Activated CD4-positive, alpha-beta T cell treated with anti-CD3 and anti-CD28 coated beads, Interleukin-2, amount 10 ng/mL, durations not matched to agents 7 days and 5 days (primary cell): ENCODE results near the gene PTPRD. TPM values are rescaled to one million over a fixed set of nuclear protein-coding genes. Genes with fewer than 3 reads are reported as not detected.
"Not testable (repeated sequence)": the region's sequence is repeated elsewhere in the genome, so short reads cannot be mapped to it uniquely, and the experiment has no call there.

Experiments
- CTCF ChIA-PET: fragments of 350-600 bp; sonication (Branson Sonifier 250); formaldehyde crosslinking; loops from one replicate; lab custom pipeline; 2021; ENCODE audit warnings: antibody characterized with exemption; lab: Charles Lee
- POLR2A ChIA-PET: fragments of 350-600 bp; sonication (Branson Sonifier 250); formaldehyde crosslinking; loops from one replicate; lab custom pipeline; 2021; ENCODE audit warnings: antibody characterized with exemption; lab: Charles Lee
- DNase-seq: peaks from one replicate; pipeline ENCODE4 v3.0.0-alpha.2; 2020
- H3K27ac Mint-ChIP-seq: one replicate; pipeline ENCODE4 v1.8.0; 2021; ENCODE audit warnings: mild to moderate bottlenecking, moderate library complexity, mixed read lengths
- H3K27me3 Mint-ChIP-seq: one replicate; pipeline ENCODE4 v1.8.0; 2021; ENCODE audit warnings: mixed read lengths
- H3K36me3 Mint-ChIP-seq: one replicate; pipeline ENCODE4 v1.8.0; 2021; ENCODE audit warnings: low read depth, mixed read lengths
- H3K4me1 Mint-ChIP-seq: one replicate; pipeline ENCODE4 v1.8.0; 2021; ENCODE audit warnings: mixed read lengths
- H3K4me3 Mint-ChIP-seq: one replicate; pipeline ENCODE4 v1.8.0; 2021; ENCODE audit warnings: mild to moderate bottlenecking, moderate library complexity, mixed read lengths
- H3K9me3 Mint-ChIP-seq: one replicate; pipeline ENCODE4 v1.8.0; 2021; ENCODE audit warnings: mixed read lengths
- total RNA-seq, 2 experiments: library from RNA; stranded (reverse); gene quantifications; one replicate each; pipeline ENCODE4 v1.2.3, GENCODE V29; 2021

Gene PTPRD
- total RNA-seq, 2 experiments from 2014 or later: not detected

- Mint-ChIP-seq H3K4me3 (no peak overlapping the region), H3K36me3 (no peaks in the 10 kb centered on the region), H3K9me3 (no peaks in the 10 kb centered on the region), H3K27ac (no peak overlapping the region), H3K27me3 (no peaks in the 10 kb centered on the region), H3K4me1 (no peaks in the 10 kb centered on the region)
- no peak for DNase-seq
- CTCF ChIA-PET: interaction anchor here (0.6 kb wide), 1 partner anchor 171 kb away, joined by 3 read pairs; no protein-coding TSS in a partner anchor
- POLR2A ChIA-PET: no interaction called here
Measured at GRCh38 chr9:9522406-9522805, 1090.4 kb downstream of the PTPRD start.

GRCh38 chr9:9521033-9521779, 1091.6 kb downstream of the PTPRD start:
- ChIA-PET CTCF (no interaction called here), POLR2A (no interaction called here)
- no peaks in the 10 kb centered on the region for H3K36me3 Mint-ChIP-seq
- no peaks in the 10 kb centered on the region for H3K4me1 Mint-ChIP-seq
- no peaks in the 10 kb centered on the region for H3K27me3 Mint-ChIP-seq
- H3K4me3 Mint-ChIP-seq: no peak overlapping the region
- no peak overlapping the region for H3K27ac Mint-ChIP-seq
- no peaks in the 10 kb centered on the region for H3K9me3 Mint-ChIP-seq
- no peak for DNase-seq

GRCh38 chr9:9504869-9505268, 1107.9 kb downstream of the PTPRD start:
- Mint-ChIP-seq H3K9me3 (no peaks in the 10 kb centered on the region), H3K4me1 (no peaks in the 10 kb centered on the region), H3K27me3 (no peaks in the 10 kb centered on the region), H3K36me3 (no peaks in the 10 kb centered on the region), H3K27ac (no peak overlapping the region), H3K4me3 (no peak overlapping the region)
- DNase-seq: no peak
- CTCF ChIA-PET: no interaction called here
- POLR2A ChIA-PET: no interaction called here

- Mint-ChIP-seq H3K27me3 (no peaks in the 10 kb centered on the region), H3K27ac (no peak overlapping the region), H3K4me3 (no peak overlapping the region), H3K4me1 (no peaks in the 10 kb centered on the region), H3K36me3 (no peaks in the 10 kb centered on the region), H3K9me3 (peaks cover 3% of the 10 kb centered on the region)
- ChIA-PET POLR2A (no interaction called here), CTCF (no interaction called here)
- DNase-seq: no peak
Measured at GRCh38 chr9:9499546-9499945, 1113.3 kb downstream of the PTPRD start.

GRCh38 chr9:9498846-9499245, 1114.0 kb downstream of the PTPRD start:
- Mint-ChIP-seq H3K27me3 (no peaks in the 10 kb centered on the region), H3K4me1 (no peaks in the 10 kb centered on the region), H3K9me3 (peaks cover 3% of the 10 kb centered on the region), H3K27ac (no peak overlapping the region), H3K36me3 (no peaks in the 10 kb centered on the region), H3K4me3 (no peak overlapping the region)
- DNase-seq: no peak
- POLR2A ChIA-PET: no interaction called here
- CTCF ChIA-PET: no interaction called here

GRCh38 chr9:9498128-9498527, 1114.7 kb downstream of the PTPRD start:
- ChIA-PET CTCF (no interaction called here), POLR2A (no interaction called here)
- no peak overlapping the region for H3K27ac Mint-ChIP-seq
- H3K36me3 Mint-ChIP-seq: no peaks in the 10 kb centered on the region
- no peaks in the 10 kb centered on the region for H3K27me3 Mint-ChIP-seq
- H3K9me3 Mint-ChIP-seq: peaks cover 5% of the 10 kb centered on the region
- H3K4me1 Mint-ChIP-seq: no peaks in the 10 kb centered on the region
- H3K4me3 Mint-ChIP-seq: no peak overlapping the region
- no peak for DNase-seq

GRCh38 chr9:9494336-9494735, 1118.5 kb downstream of the PTPRD start:
- Mint-ChIP-seq H3K27ac (no peak overlapping the region), H3K4me3 (no peak overlapping the region), H3K4me1 (no peaks in the 10 kb centered on the region), H3K9me3 (peaks cover 5% of the 10 kb centered on the region), H3K27me3 (no peaks in the 10 kb centered on the region), H3K36me3 (no peaks in the 10 kb centered on the region)
- CTCF ChIA-PET: no interaction called here
- no peak for DNase-seq
- POLR2A ChIA-PET: no interaction called here

GRCh38 chr9:9492506-9492905, 1120.3 kb downstream of the PTPRD start:
- Mint-ChIP-seq H3K9me3 (peaks cover 5% of the 10 kb centered on the region), H3K36me3 (no peaks in the 10 kb centered on the region), H3K27me3 (no peaks in the 10 kb centered on the region), H3K27ac (no peak overlapping the region), H3K4me1 (no peaks in the 10 kb centered on the region), H3K4me3 (no peak overlapping the region)
- ChIA-PET CTCF (no interaction called here), POLR2A (no interaction called here)
- no peak for DNase-seq

- no peaks in the 10 kb centered on the region for H3K27me3 Mint-ChIP-seq
- ChIA-PET CTCF (no interaction called here), POLR2A (no interaction called here)
- H3K4me1 Mint-ChIP-seq: no peaks in the 10 kb centered on the region
- peaks cover 4% of the 10 kb centered on the region for H3K9me3 Mint-ChIP-seq
- no peak for DNase-seq
- H3K27ac Mint-ChIP-seq: no peak overlapping the region
- no peak overlapping the region for H3K4me3 Mint-ChIP-seq
- no peaks in the 10 kb centered on the region for H3K36me3 Mint-ChIP-seq
Measured at GRCh38 chr9:9489183-9489582, 1123.6 kb downstream of the PTPRD start.

- no peaks in the 10 kb centered on the region for H3K36me3 Mint-ChIP-seq
- H3K27me3 Mint-ChIP-seq: no peaks in the 10 kb centered on the region
- DNase-seq: no peak
- no peak overlapping the region for H3K27ac Mint-ChIP-seq
- ChIA-PET POLR2A (no interaction called here), CTCF (no interaction called here)
- H3K4me3 Mint-ChIP-seq: no peak overlapping the region
- peaks cover 2% of the 10 kb centered on the region for H3K9me3 Mint-ChIP-seq
- H3K4me1 Mint-ChIP-seq: no peaks in the 10 kb centered on the region
Measured at GRCh38 chr9:9483175-9483574, 1129.6 kb downstream of the PTPRD start.

GRCh38 chr9:9478741-9479140, 1134.1 kb downstream of the PTPRD start:
- no peak for DNase-seq
- Mint-ChIP-seq H3K9me3 (no peaks in the 10 kb centered on the region), H3K4me3 (no peak overlapping the region), H3K27me3 (no peaks in the 10 kb centered on the region), H3K4me1 (no peaks in the 10 kb centered on the region), H3K27ac (no peak overlapping the region), H3K36me3 (no peaks in the 10 kb centered on the region)
- ChIA-PET CTCF (no interaction called here), POLR2A (no interaction called here)

- Mint-ChIP-seq H3K4me3 (no peak overlapping the region), H3K36me3 (no peaks in the 10 kb centered on the region), H3K4me1 (no peaks in the 10 kb centered on the region), H3K27me3 (no peaks in the 10 kb centered on the region), H3K27ac (no peak overlapping the region), H3K9me3 (no peaks in the 10 kb centered on the region)
- CTCF ChIA-PET: no interaction called here
- POLR2A ChIA-PET: no interaction called here
- no peak for DNase-seq
Measured at GRCh38 chr9:9469271-9469670, 1143.5 kb downstream of the PTPRD start.

GRCh38 chr9:9441874-9442273, 1170.9 kb downstream of the PTPRD start:
- H3K9me3 Mint-ChIP-seq, H3K4me1 Mint-ChIP-seq, POLR2A ChIA-PET, H3K4me3 Mint-ChIP-seq, DNase-seq, H3K27me3 Mint-ChIP-seq, CTCF ChIA-PET, H3K27ac Mint-ChIP-seq, H3K36me3 Mint-ChIP-seq: not testable (repeated sequence)

GRCh38 chr9:9437641-9438040, 1175.2 kb downstream of the PTPRD start:
- H3K4me1 Mint-ChIP-seq: no peaks in the 10 kb centered on the region
- no peak overlapping the region for H3K27ac Mint-ChIP-seq
- ChIA-PET POLR2A (no interaction called here), CTCF (no interaction called here)
- H3K36me3 Mint-ChIP-seq: no peaks in the 10 kb centered on the region
- H3K4me3 Mint-ChIP-seq: no peak overlapping the region
- H3K9me3 Mint-ChIP-seq: no peaks in the 10 kb centered on the region
- DNase-seq: no peak
- no peaks in the 10 kb centered on the region for H3K27me3 Mint-ChIP-seq
